8988T (cell line): ENCODE data around the gene SLC11A2.

Experiments
- DNase-seq: peaks from one replicate; pipeline ENCODE4 v3.0.0; 2011

SLC11A2 gene

GRCh38 chr12:51025836-51026638 lies at the start of gene SLC11A2:
Gene SLC11A2 (minus strand): TSS chr12:51026384. CDS start chr12:51010728, 15,656 bp downstream.
- peak; percentile 80 for DNase-seq

DNA sequence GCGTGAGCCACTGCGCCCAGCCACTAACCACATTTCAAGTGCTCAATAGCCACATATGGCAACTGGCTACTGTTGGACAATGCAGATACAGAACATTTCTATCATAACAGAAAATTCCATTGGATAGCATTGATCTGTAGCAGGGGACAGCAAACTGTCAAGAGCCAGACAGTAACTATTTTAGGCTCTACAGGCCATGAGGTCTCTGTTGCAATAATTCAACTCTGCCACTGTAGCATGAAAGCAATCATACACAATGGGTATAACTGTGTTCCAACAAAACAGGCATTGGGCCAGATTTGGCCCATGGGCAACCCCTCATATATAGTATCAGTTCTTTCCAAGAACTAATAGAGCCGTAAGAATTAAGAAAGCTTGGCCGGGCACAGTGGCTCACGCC lies 49.2 kb upstream of the SLC11A2 start:
- DNase-seq = no peak

DNA sequence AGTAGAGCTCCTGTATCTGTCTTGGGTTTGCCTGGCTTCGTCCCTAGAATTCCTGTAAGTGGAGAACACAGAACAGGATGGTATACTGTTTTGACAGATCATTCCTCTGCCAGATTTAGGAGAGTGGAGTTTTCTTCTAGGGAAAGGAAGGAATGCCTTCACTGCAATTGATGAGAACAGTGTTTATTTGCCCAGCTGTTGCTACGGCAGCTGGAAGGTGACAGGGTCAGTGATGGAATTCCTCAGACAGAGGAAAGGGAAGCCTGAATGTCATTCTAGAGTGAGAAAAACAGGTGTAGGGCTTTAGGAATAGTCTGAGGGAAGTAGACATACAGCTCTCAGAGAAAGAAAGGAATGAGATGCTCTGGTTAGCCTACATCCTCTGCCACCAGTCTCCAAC lies 45.5 kb upstream of the SLC11A2 start:
- no peak for DNase-seq

- no peak for DNase-seq
Measured at GRCh38 chr12:51070004-51070403, 43.8 kb upstream of the SLC11A2 start.

DNA sequence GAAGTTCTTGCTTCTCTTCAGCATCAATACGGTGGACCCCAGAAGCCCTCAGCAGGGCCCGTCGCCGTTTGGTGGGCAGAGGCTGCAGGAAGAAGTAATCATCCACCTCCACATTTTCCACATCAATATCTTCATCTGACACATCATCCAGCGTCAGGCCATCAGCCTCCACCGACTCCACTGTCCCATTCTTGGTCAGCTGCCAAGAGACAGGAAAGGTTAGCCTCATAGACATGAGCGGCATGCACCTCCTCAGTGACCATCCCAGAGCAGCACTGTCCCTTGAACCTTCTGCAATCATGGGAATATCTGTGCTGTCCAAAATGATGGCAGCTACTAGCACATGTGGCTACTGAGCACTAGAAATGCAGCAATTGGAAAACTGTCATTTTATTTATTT lies 41.6 kb upstream of the SLC11A2 start:
- DNase-seq = no peak

DNA sequence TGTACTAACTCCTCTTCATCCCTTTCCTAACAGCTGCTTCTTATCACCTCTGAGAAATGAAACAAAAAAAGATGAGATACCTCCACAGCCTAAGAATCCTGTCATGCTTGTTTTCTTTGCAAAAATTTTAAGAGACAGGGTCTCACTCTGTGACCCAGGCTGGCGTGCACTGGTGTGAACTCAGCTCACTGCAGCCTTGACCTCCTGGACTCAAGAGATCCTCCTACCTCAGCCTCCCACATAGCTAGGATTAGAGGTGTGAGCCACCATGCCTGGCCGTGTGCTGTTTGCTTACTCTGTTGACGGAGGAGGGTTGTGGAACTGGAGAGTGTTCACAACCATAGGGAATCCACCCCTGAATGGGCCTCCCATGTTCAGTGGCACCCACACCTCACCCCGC lies 41.0 kb upstream of the SLC11A2 start:
- no peak for DNase-seq

DNA sequence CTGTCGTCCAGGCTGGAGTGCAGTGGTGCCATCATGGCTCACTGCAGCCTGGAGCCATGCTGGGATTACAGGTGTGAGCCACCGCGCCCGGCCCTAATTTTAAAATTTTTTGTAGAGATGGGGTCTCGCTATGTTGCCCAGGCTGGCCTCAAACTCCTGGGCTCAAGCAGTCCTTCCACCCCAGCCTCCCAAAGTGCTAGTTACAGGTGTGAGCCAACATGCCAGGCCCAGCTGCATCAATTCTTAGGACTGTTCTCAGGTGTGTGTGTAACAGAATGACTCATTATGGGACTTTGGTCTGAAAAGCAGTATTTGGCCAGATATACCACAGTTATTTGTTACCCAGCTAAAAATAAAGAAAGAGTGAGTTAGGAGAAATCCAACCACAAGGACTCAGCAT lies 39.3 kb upstream of the SLC11A2 start:
- DNase-seq = no peak

DNA sequence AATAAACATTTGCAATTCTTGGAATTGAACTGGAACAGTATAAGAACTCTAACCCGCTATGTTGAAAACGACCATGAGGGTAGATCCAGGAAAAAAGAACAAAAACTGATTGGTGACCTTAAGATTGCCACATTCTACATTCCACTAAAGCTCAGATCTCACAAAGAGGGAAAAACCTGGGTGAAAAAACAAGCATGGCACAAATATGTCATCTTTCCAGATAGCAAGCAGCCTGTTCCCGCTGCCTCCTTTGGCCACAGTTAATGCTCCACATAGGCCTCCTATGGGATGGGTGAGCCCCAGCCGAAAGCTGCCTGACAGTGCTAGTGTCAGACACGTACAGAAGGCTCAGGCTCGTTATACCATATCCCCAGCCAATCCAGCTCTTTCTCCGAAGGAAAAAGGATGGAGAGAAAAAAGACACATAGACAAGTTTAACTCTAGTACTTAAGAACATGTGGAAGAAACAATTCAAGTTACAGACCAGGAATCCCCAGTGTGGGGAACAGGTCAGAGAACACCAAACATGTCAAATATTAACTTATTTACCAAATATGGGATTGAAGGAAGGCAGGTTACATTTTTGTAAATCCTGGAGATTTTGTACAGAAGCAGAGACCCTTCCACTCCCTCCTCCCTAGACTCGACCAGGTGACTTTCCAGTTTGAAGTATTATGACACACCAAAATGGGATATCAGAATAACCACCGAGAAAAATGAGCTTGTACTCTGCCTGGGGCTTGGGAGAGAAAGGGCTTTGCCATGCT lies 36.6 kb upstream of the SLC11A2 start:
- DNase-seq = no peak

GRCh38 chr12:51059086-51059485 lies 32.9 kb upstream of the SLC11A2 start:
- DNase-seq = no peak

DNA sequence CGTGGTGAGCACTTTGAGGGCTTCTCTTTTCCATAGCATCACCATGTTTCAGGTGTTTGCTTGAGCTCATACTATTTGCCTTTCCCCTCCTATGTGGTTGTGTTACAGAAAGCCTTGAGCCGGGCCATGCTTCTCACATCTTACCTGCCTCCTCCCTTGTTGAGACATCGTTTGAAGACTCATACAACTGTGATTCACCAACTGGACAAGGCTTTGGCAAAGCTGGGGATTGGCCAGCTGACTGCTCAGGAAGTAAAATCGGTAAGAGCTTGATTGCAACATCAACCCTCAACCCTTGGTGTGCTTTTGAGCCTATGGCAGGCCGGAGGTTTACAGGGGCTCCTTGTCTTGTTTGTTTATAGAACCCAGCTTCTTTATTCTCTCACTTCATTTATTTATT lies 30.1 kb upstream of the SLC11A2 start:
- DNase-seq = no peak

DNA sequence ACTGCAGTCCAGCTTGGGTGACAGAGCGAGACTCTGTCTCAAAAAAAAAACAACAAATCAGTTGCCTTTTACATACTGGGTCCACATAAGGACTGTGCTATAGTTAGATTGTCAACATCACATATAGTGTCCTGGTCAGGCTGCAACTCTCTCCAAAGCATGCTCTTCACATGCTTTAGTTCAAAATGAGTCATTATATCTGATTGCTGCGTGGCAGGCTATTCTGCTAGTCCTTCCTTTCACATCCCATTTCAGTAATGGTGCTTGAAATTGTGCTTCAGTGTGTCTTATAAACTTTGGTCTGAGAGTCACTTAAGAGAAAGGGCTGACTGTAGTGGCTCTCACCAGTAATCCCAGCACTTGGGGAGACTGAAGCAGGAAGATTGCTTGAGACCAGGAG lies 28.9 kb upstream of the SLC11A2 start:
- DNase-seq = no peak

DNA sequence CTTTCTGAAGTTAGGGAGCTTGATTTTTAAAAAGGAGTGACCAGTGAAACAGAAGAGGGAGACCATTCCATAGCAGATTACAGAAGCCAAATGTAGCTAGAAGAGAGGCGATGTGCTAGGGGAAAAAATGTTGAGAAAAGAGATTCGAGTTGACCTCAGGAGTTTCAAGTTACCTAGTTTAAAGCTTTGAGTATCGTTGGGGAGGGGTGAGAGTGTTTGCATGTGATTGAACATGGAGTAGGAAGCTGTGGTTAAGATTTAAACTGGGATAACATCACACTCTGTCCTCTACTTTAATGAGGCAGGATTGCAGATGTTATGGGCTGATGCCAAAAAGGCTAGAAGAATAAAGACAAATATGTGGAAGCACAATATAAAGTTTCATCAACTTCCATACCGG lies 25.6 kb upstream of the SLC11A2 start:
- DNase-seq = no peak

DNA sequence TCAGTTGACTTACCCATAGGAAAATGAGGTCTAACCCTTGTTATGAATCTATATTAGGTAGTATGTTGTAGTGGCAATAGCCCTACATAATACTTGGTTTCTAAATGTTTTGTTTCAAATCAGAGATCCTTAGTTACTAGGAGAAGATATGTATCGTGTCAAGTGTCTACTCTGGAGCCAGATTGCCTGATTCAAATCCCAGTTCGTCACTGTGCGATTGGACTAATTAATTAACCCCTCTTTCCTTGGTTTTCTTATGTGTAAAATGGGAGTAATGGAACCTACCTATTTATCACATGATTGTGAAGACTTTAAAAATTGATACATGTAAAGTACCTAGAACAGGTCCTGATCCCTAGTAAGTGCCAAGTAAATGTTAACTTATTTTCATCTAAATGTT lies 23.3 kb upstream of the SLC11A2 start:
- no peak for DNase-seq

GRCh38 chr12:51048661-51049251 lies 22.6 kb upstream of the SLC11A2 start:
- DNase-seq = no peak

DNA sequence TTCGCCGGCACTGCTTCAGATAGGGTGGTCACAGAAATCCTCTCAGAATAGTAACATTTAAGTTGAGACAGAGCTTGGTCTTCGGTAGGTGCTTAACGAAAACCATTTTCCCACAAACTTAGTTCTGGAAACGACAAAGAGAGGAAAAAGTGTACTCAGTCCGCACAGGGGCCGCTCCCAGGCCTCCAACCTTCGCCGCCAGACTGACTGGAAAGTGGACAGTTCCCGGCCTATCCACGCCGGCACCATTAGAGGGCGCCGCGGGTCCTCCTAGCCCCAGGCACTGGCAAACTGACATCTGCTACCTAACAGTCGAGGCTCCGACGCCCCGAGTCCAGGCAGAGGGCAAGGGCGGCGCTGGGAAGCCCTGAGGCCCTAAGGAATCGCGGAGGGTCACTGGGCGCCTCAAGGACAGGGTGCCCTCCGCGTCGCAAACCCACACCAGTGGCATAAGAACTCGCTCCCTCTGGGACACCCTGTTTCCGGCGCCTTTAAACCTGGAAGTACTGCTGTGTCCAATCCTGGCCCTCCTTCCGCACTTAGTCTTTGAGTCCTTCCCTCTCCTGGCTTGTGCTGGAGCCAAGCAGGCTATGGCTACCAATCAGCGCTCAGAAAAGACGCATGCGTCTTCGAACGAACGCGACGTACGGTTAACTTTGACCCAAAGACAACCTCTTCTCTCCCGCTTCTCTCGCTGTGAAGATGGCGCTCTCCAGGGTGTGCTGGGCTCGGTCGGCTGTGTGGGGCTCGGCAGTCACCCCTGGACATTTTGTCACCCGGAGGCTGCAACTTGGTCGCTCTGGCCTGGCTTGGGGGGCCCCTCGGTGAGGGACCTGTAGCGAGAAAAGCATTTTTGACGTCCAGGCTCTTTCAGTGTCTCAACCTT lies 21.7 kb upstream of the SLC11A2 start, which contains the start of gene LETMD1:
Gene LETMD1, plus strand, starts transcription at position 673 of the 886 bp plus-strand sequence. Its CDS starts 30 bp downstream, at position 703.
- peak; percentile 71 for DNase-seq

GRCh38 chr12:51036279-51036678 lies 10.1 kb upstream of the SLC11A2 start:
- DNase-seq = no peak

- DNase-seq = no peak
Measured at GRCh38 chr12:51033457-51034089, 7.4 kb upstream of the SLC11A2 start.

GRCh38 chr12:51033048-51033447 lies 6.9 kb upstream of the SLC11A2 start:
- no peak for DNase-seq

GRCh38 chr12:51028813-51029150 lies 2.6 kb upstream of the SLC11A2 start:
- DNase-seq = no peak

GRCh38 chr12:51028126-51028812 lies 2.1 kb upstream of the SLC11A2 start:
- DNase-seq = no peak

DNA sequence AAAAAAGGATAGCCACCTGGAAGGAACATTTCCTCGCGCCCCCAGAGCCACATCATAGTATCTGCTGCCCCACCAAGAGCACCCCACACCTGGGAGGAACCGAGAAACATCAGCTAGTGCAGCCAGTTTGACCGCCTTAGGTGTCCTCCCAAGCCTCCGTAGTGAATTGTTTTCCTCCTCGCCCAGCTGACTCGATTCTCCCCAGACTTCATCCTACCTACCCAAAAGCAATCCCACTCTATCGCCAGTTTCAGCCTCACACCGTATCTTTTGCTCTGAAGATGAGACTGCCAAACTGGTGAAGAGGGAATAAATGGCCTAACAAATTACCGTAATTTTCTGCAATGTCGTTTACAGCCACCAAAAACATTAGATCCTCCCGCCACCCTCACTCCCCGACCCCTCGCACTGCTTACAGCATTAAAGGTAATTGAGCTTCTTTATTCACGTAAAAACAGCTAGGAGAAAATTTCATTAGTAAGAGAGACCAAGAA lies 1.2 kb upstream of the SLC11A2 start:
- DNase-seq = no peak
